NCI-H2171 treated with DMSO at 0.1 percent for 48 hours (cell line): ENCODE measurements around the gene PRKRA.
"Not testable (repeated sequence)": the region's sequence is repeated elsewhere in the genome, so short reads cannot be mapped to it uniquely, and the experiment has no call there.

ENCODE experiments used
- DNase-seq: peaks from one replicate; lab custom pipeline; 2025; lab: John Stamatoyannopoulos, UW

PRKRA gene

DNA sequence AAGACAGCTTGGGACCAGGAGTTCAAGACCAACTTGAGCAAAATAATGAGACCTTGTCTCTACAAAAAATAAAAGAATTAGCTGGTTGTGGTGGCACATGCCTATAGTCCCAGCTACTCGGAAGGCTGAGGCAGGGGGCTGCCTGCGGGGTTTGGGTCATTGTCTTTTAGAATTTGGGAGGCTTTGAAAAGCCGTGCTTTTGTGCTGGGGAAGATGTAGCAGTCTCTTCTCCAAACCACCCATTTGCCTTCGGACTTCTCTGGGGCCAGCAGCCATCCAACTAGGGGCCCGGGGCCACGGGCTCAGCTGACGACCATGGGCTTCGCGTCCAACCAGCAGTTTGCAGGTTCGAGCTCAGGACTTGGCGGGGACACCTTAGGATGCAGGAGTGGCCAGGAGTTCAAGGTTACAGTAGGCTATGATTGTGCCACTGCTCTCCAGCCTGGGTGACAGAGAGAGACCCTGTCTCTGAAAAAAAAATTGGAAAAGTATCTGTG, 6.5 kb upstream of the PRKRA start:
- DNase-seq: no peak

GRCh38 chr2:178455947-178456346, 5.0 kb upstream of the PRKRA start:
- DNase-seq: no peak

DNA sequence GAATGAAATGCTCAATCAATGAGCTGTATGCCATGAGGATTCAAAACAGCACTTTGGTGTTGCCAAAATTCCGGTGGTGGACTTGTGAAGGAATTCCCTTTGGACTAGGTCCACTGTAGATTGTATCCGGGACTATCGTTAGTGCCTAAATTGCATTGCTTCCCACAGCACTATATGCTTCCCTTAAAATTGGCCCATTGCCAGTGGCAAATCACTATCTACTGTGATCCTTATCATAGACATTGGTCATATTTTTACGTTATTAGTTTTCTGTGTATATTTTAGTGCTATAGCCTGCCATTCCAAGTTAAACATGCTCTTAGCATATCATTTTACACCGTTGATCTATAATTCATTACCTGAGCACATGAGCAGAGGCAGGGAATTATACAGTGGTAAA, 1.9 kb upstream of the PRKRA start:
- no peak for DNase-seq

- DNase-seq: peak; percentile 17
Measured at GRCh38 chr2:178452334-178452733, 1.4 kb upstream of the PRKRA start.

- DNase-seq: no peak
Measured at GRCh38 chr2:178450524-178450773, 526 bp downstream of the PRKRA start.

DNA sequence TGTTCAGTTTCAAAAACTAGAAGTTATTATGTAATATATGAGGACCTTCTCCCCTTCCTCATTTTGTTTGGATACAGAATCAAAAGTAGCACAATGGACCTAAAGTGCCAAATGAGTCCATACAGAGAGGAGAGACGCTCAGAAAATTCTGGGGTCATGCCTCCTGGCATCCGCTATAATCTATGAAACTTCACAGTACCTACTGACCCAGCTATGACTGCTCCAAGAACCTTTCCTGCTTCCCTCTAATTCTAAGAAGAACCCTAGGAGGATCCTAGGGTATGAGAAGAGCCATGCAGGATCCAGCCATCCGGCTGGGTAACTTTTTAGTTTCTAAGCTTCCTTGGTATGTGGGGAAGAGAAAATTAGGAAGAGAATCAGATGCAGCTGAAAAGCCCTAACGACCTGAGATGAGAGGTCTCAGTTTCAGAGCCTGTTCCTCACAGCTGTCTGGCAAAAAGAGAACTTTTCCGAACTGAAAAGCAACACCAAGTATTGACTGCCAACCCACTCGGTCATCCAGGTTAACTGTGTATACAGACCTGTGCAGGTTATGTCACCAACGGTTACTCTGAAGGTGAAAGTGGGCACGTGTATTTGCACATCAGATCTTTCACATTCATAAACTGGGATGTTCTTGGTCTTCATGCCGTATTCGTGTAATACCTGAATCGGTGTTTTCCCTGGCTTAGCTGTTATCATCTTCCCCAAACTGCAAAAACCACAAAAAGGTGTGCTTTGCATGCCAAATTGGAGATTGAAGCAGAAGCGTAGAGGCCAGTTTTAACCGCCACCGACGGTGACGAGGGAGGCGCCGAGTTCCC, 1.1 kb downstream of the PRKRA start:
- DNase-seq: no peak

DNA sequence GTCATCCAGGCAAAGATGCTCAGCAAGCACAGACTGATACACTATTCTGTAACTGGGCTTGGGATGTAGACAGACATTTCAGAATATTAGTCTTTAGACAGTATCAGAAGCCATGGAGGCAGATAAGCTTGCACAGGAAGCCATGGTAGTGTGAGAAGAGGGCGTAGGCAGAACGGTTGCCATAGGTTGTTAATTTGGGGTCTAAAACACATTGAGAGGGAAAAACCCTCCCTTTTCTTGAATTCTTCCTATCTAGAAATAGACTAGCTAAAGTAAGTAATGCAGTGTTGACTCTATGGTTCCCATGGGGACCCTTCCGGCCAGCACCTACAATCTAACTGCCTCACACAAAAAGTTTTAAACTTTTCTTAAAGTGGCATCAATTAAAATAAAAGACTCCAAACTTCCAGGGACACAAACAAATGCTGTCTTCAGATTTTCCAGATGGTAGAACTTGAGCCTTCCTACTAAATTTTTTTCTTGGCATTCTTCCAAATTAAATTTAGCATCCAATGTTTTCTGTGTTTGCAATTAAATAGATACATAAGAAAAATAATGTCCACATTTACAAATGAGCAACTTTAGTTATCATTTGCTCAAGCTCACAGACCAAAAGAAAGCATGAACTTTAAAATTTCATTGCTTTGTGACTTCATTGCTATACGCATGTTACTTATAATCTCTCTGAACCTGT, 1.9 kb downstream of the PRKRA start:
- no peak for DNase-seq

- no peak for DNase-seq
Measured at GRCh38 chr2:178441426-178441825, 9.5 kb downstream of the PRKRA start.

GRCh38 chr2:178436662-178437061, 14.3 kb downstream of the PRKRA start:
- no peak for DNase-seq

DNA sequence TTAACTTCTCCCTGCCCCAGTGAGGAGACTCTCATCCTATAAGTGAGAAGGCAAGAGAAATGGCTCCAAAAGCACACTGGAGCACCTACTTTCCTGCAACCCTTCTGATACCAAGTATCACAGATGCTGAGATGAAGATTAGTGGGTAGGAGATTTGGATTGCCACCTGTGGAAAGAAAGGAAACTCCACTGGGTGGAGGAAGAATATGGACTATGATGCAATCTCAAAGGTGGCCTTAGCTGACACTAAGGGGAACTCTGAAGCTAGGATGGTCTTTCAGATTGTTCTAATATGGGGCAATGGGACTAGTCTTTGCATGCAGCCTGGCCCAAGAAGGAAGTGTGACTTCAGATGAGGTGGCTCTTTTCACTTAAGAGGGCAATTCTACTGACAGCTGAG, 21.6 kb downstream of the PRKRA start:
- DNase-seq: no peak

DNA sequence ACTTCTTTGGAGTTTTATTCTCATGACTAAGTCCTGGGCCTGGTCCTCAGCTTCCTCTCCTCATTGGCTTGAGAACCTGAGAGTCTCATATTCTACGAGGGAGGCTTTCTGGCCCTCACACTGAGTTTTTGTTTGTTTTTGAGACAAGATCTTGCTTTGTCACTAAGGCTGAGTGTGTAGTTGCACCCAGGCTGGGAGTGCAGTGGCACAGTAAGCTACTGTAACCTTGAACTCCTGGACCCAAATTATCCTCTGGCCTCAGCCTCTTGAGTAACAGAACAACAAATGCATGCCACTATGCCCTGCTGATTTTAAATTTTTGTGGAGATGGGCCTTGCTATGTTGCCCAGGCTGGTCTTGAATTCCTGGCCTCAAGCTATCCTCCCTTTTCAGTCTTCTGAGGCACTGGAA, 22.6 kb downstream of the PRKRA start:
- DNase-seq: no peak

- no peak for DNase-seq
Measured at GRCh38 chr2:178427458-178427857, 23.5 kb downstream of the PRKRA start.

DNA sequence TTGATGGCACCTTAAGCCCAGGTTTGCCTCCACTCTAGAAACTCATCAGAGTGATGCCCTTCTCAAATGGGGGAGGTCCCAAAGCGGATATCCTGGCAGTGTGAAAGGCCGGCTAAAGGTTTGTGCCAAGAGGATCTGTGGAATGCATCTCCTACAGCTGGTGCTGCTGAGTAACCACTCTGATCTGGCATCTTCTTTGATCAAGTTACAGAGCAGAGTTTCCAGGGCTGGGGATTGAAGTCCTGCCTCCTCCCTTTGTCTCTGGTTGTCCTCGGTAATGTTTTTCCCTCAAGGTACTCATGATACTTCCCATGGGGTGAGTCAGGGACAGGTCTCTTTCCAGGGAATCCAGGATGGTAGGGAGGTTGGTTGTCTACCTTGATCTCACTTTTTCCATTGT, 24.6 kb downstream of the PRKRA start:
- no peak for DNase-seq

- DNase-seq: no peak
Measured at GRCh38 chr2:178425255-178425827, 25.6 kb downstream of the PRKRA start.

DNA sequence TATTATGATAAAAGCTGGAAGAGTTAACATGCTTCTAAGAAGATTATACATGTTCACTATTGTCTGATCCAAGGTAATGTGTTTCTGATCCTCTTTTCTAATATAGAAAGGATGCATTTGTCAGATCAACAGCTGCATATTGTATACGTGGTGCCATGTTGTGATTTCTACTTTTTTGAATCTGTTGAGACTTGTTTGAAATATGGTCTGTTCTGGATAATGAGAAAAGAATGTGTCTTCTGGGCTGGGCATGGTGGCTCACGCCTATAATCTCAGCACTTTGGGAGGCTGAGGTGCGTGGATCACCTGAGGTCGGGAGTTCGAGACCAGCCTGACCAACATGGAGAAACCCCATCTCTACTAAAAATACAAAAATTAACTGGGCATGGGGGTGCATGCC, 27.2 kb downstream of the PRKRA start:
- not testable (repeated sequence) for DNase-seq

- no peak for DNase-seq
Measured at GRCh38 chr2:178422097-178422496, 28.9 kb downstream of the PRKRA start.

- DNase-seq: no peak
Measured at GRCh38 chr2:178420463-178420999, 30.4 kb downstream of the PRKRA start.

DNA sequence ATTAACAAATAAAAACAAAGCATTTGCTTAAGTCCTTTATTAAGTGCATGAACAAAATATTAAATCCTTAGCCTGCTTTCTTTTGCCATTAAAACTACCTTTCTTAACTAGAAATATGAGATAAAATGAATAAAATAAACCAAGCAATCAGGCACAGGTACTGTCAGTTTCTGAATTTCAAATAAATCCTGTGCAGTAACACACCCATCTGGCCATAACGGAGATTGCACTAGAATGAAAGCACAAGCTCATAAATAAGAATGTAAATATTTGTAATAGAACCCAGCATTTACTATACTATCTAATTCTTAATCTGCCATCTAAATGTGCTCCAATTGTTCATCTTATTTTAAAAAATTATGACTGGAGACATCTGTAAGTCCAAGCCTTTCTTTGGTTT, 31.9 kb downstream of the PRKRA start:
- peak; percentile 36 for DNase-seq

GRCh38 chr2:178418426-178418825, 32.5 kb downstream of the PRKRA start:
- no peak for DNase-seq

GRCh38 chr2:178417916-178418315, 33.1 kb downstream of the PRKRA start:
- no peak for DNase-seq

- no peak for DNase-seq
Measured at GRCh38 chr2:178415979-178416378, 35.0 kb downstream of the PRKRA start.

- DNase-seq: peak; percentile 94
Measured at GRCh38 chr2:178414266-178415247, 36.4 kb downstream of the PRKRA start.
